ENCODE data around the gene CENPF.

DNA sequence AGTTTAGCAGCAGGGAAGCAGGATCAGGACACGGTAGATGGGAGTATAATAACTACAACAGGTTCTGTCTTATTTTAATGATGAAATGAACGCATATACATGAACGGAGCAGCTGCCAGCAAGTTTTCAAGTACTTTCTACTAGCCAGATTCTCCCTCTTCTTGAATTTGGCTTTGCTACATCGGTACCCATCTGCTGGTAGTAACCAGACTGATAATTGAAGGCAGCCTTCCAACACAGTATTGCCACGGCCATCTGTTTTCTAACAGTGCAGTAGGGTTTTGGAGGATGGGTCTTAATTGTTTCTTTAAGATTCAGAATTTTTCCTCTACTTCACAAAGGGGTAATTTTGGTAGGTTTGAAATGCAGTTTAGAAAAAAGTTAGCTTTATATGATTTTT is 33.4 kb downstream of the CENPF start:
- TF ChIP-seq POLR2A (IDR thresholded peaks at IDR 0.05): no peak
- TF ChIP-seq, protein P1, sequence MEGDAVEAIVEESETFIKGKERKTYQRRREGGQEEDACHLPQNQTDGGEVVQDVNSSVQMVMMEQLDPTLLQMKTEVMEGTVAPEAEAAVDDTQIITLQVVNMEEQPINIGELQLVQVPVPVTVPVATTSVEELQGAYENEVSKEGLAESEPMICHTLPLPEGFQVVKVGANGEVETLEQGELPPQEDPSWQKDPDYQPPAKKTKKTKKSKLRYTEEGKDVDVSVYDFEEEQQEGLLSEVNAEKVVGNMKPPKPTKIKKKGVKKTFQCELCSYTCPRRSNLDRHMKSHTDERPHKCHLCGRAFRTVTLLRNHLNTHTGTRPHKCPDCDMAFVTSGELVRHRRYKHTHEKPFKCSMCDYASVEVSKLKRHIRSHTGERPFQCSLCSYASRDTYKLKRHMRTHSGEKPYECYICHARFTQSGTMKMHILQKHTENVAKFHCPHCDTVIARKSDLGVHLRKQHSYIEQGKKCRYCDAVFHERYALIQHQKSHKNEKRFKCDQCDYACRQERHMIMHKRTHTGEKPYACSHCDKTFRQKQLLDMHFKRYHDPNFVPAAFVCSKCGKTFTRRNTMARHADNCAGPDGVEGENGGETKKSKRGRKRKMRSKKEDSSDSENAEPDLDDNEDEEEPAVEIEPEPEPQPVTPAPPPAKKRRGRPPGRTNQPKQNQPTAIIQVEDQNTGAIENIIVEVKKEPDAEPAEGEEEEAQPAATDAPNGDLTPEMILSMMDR (IDR thresholded peaks at IDR 0.05 in 4 of 5, conservative IDR thresholded peaks at IDR 0.05 in 1 of 5): no peak
